ENCODE results near the gene PSMB10. TPM values are rescaled to one million over a fixed set of nuclear protein-coding genes. Genes with fewer than 3 reads are reported as not detected.

PSMB10 gene
- total and polyA plus RNA-seq, 2 of the 4 experiments (the other 2 are of a cell fraction) = 28.7 to 36.7 TPM

GRCh38 chr16:67901734-67902133, 34.9 kb downstream of the PSMB10 start:
- Histone ChIP-seq H2BK5ac (ENCODE audit: low read depth, low read length, poor library complexity, severe bottlenecking) (no peak overlapping the region), H3K4me2 (ENCODE audit: low read depth, low read length) (no peak overlapping the region), H3K23ac (ENCODE audit: low read depth, low read length) (no peak overlapping the region), H3K18ac (ENCODE audit: low read depth, low read length) (no peak overlapping the region), H2AK9ac (replicated peaks; ENCODE audit: low read depth, low read length, poor library complexity) (no peak overlapping the region), H2BK15ac (ENCODE audit: low read depth, low read length) (no peak overlapping the region), H2AK5ac (ENCODE audit: low read depth, low read length) (no peak overlapping the region), H3K4me1 (ENCODE audit: control insufficient read depth, insufficient read depth, low read length) (peaks cover 6% of the 10 kb centered on the region), H3K9me3 (ENCODE audit: control insufficient read depth, insufficient read depth, low read length) (no peaks in the 10 kb centered on the region), H3K9ac (ENCODE audit: low read depth, low read length) (no peak overlapping the region), H3K14ac (replicated peaks; ENCODE audit: low read depth, low read length) (no peak overlapping the region), H2AFZ (replicated peaks; ENCODE audit: low read length, poor library complexity) (no peak overlapping the region), H3K4me3 (ENCODE audit: insufficient read depth, low read depth, low read length) (no peak overlapping the region), H2BK20ac (ENCODE audit: low read depth, low read length) (no peak overlapping the region), H3K4ac (ENCODE audit: low read depth, low read length) (no peak overlapping the region), H3K79me1 (ENCODE audit: low read depth in 1 of 2, low read length in 2 of 2) (peaks cover 22 to 70% of the 10 kb centered on the region in 2 experiments), H3K27me3 (ENCODE audit: control insufficient read depth, insufficient read depth, low read length) (no peaks in the 10 kb centered on the region), H4K8ac (ENCODE audit: low read depth in 2 of 2, low read length in 2 of 2) (no peak overlapping the region), H2BK120ac (ENCODE audit: low read depth, low read length) (no peak overlapping the region), H4K91ac (ENCODE audit: insufficient read depth, low read depth, low read length) (no peak overlapping the region), H3K36me3 (ENCODE audit: control insufficient read depth, insufficient read depth, low read length) (peaks cover 11% of the 10 kb centered on the region), H4K5ac (ENCODE audit: low read depth, low read length) (no peak overlapping the region), H3K27ac (ENCODE audit: insufficient read depth, low read length) (no peak overlapping the region), H3K9me1 (ENCODE audit: insufficient read depth, low read length) (peaks cover 28% of the 10 kb centered on the region), H4K20me1 (ENCODE audit: insufficient read depth, low read length) (peaks cover 42% of the 10 kb centered on the region), H3K56ac (ENCODE audit: extremely low read depth, insufficient read depth, low read length) (no peak overlapping the region)
- WGBS, 2 experiments (ENCODE audit: extremely low coverage in 2 of 2, insufficient read length in 1 of 2) = no CpG with 5 or more reads among the region's 5 CpGs
- ATAC-seq (ENCODE audit: low read depth) = no peak
- in situ Hi-C loops (cut with MboI; ENCODE audit: low sequenced_read_pairs) = no loop called here
- intact Hi-C loops (cut with micrococcal nuclease) = loop anchor here (1.0 kb wide), 1 partner anchor 17 kb away; the partner anchor contains the start of gene NRN1L
- no peak for DNase-seq
- dilution Hi-C loops (cut with HindIII; ENCODE audit: low sequenced_read_pairs, unreplicated experiment) = no loop called here
- TF ChIP-seq BHLHE40 (IDR thresholded peaks at IDR 0.05; ENCODE audit: low read depth, low read length) (no peak), MXI1 (IDR thresholded peaks at IDR 0.05; ENCODE audit: borderline replicate concordance, low read depth, low read length) (no peak), CEBPB (IDR thresholded peaks at IDR 0.05; ENCODE audit: low read depth, low read length) (no peak), RCOR1 (IDR thresholded peaks at IDR 0.05; ENCODE audit: insufficient replicate concordance, low read length) (no peak), CHD1 (IDR thresholded peaks at IDR 0.05; ENCODE audit: low read depth, low read length) (no peak), FOS (IDR thresholded peaks at IDR 0.05; ENCODE audit: low read depth, low read length) (no peak), USF2 (IDR thresholded peaks at IDR 0.05; ENCODE audit: low read depth, low read length) (no peak)
- BruUV-seq (replicated peaks) = no TSS peak
- ChIA-PET POLR2A (ENCODE audit: unreplicated experiment) (no interaction called here), CTCF (no interaction called here)

Data from IMR-90 (cell line).